8988T (cell line): ENCODE data around the gene FFAR3.

Experiments
- DNase-seq: peaks from one replicate; pipeline ENCODE4 v3.0.0; 2011

Gene FFAR3

GRCh38 chr19:35331551-35332214 is 26.6 kb upstream of the FFAR3 start:
- no peak for DNase-seq

GRCh38 chr19:35332817-35333216 is 25.4 kb upstream of the FFAR3 start:
- no peak for DNase-seq

- no peak for DNase-seq
Measured at GRCh38 chr19:35334144-35334753, 24.0 kb upstream of the FFAR3 start.

GRCh38 chr19:35336166-35336955 is 21.9 kb upstream of the FFAR3 start:
- no peak for DNase-seq

GRCh38 chr19:35337097-35337983 is 20.9 kb upstream of the FFAR3 start:
- no peak for DNase-seq

GRCh38 chr19:35337984-35338296 is 20.3 kb upstream of the FFAR3 start:
- DNase-seq: no peak

GRCh38 chr19:35340431-35340830 is 17.8 kb upstream of the FFAR3 start:
- DNase-seq: no peak

GRCh38 chr19:35341006-35341405 is 17.3 kb upstream of the FFAR3 start:
- DNase-seq: no peak

GRCh38 chr19:35341565-35342225 is 16.6 kb upstream of the FFAR3 start:
- DNase-seq: no peak

- no peak for DNase-seq
Measured at GRCh38 chr19:35342430-35342829, 15.8 kb upstream of the FFAR3 start.

- DNase-seq: no peak
Measured at GRCh38 chr19:35344511-35345031, 13.7 kb upstream of the FFAR3 start.

- DNase-seq: no peak
Measured at GRCh38 chr19:35345671-35346111, 12.6 kb upstream of the FFAR3 start.

- DNase-seq: no peak
Measured at GRCh38 chr19:35346193-35347052, 11.8 kb upstream of the FFAR3 start.

GRCh38 chr19:35347171-35347929 is 10.9 kb upstream of the FFAR3 start, which contains the start of gene FFAR1:
Gene FFAR1, plus strand, starts transcription at chr19:35347902. Its CDS starts 3,650 bp downstream, at chr19:35351552.
- DNase-seq: no peak

- DNase-seq: no peak
Measured at GRCh38 chr19:35347930-35348298, 10.3 kb upstream of the FFAR3 start.

GRCh38 chr19:35348911-35349611 is 9.2 kb upstream of the FFAR3 start:
- DNase-seq: no peak

- DNase-seq: no peak
Measured at GRCh38 chr19:35349614-35350521, 8.4 kb upstream of the FFAR3 start.

GRCh38 chr19:35350591-35350990 is 7.7 kb upstream of the FFAR3 start:
- DNase-seq: no peak
